Measurements from ENCODE around the gene INHBE.
A peak's percentile ranks its signal among the peaks of the same experiment; 100 is the strongest.

Gene INHBE

DNA sequence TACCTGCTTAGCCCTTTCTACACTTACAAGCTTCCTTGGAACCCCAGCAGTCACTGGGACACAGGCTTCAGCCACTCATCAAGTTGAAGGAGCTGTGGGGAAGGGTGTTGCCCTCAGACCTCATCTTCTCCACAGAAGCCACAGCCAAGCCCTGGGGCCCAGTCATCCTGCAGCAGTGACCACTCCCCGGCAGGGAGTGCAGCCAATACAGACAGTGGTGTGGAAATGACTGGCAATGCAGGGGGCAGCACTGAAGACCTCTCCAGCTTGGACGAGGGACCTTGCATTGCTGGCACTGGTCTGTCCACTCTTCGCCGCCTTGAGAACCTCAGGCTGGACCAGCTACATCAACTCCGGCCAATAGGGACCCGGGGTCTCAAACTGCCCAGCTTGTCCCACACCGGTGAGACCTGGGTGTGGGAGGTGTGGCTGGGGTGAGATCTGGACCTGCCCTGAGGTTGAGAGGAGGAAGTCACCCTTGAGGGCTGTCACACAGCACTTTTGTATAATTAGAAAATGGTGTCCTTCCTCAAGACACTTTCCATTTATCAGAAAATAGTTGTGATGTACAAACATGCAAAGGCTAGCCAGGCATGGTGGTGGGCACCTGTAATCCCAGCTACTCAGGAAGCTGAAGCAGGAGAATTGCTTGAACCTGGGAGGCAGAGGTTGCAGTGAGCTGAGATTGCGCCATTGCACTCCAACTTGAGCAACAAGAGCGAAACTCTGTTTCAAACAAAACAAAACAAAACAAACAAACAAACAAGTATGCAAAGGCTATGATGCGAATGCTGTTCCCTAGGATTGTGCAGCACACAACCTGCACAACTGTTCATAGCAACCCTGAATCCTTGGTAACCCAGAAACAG, 14.4 kb downstream of the INHBE start:
- Mint-ChIP-seq H3K27me3 (peaks cover 0 to 8% of the 10 kb centered on the region in 2 donors), H3K36me3 (ENCODE audit: insufficient read depth) (peaks cover 67% of the 10 kb centered on the region), H3K9me3 (no peaks in the 10 kb centered on the region), H3K4me1 (ENCODE audit: low read depth in 2 of 2) (peaks cover 22 to 49% of the 10 kb centered on the region in 2 donors), H3K4me3 (no peak overlapping the region), H3K27ac (peak overlapping the region in 1 of 2 donors; percentile 44)
- DNase-seq (no peak), ATAC-seq (replicated peaks) (no peak)

DNA sequence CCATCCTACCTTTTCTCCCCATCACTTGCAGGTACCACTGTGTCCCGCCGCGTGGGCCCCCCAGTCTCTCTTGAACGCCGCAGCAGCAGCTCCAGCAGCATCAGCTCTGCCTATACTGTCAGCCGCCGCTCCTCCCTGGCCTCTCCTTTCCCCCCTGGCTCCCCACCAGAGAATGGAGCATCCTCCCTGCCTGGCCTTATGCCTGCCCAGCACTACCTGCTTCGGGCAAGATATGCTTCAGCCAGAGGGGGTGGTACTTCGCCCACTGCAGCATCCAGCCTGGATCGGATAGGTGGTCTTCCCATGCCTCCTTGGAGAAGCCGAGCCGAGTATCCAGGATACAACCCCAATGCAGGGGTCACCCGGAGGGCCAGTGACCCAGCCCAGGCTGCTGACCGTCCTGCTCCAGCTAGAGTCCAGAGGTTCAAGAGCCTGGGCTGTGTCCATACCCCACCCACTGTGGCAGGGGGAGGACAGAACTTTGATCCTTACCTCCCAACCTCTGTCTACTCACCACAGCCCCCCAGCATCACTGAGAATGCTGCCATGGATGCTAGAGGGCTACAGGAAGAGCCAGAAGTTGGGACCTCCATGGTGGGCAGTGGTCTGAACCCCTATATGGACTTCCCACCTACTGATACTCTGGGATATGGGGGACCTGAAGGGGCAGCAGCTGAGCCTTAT, 15.3 kb downstream of the INHBE start:
- Mint-ChIP-seq H3K27ac (peak overlapping the region in 1 of 2 donors; percentile 90), H3K4me3 (no peak overlapping the region), H3K4me1 (ENCODE audit: low read depth in 2 of 2) (peaks cover 24 to 52% of the 10 kb centered on the region in 2 donors), H3K9me3 (no peaks in the 10 kb centered on the region), H3K36me3 (ENCODE audit: insufficient read depth) (peaks cover 73% of the 10 kb centered on the region), H3K27me3 (no peaks in the 10 kb centered on the region)
- ATAC-seq (replicated peaks) (no peak), DNase-seq (no peak)

DNA sequence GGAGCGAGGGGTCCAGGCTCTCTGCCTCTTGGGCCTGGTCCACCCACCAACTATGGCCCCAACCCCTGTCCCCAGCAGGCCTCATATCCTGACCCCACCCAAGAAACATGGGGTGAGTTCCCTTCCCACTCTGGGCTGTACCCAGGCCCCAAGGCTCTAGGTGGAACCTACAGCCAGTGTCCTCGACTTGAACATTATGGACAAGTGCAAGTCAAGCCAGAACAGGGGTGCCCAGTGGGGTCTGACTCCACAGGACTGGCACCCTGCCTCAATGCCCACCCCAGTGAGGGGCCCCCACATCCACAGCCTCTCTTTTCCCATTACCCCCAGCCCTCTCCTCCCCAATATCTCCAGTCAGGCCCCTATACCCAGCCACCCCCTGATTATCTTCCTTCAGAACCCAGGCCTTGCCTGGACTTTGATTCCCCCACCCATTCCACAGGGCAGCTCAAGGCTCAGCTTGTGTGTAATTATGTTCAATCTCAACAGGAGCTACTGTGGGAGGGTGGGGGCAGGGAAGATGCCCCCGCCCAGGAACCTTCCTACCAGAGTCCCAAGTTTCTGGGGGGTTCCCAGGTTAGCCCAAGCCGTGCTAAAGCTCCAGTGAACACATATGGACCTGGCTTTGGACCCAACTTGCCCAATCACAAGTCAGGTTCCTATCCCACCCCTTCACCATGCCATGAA, 16.0 kb downstream of the INHBE start:
- Mint-ChIP-seq H3K27me3 (no peaks in the 10 kb centered on the region), H3K4me3 (no peak overlapping the region), H3K36me3 (ENCODE audit: insufficient read depth) (peaks cover 69% of the 10 kb centered on the region), H3K9me3 (no peaks in the 10 kb centered on the region), H3K4me1 (ENCODE audit: low read depth in 2 of 2) (peaks cover 25 to 46% of the 10 kb centered on the region in 2 donors), H3K27ac (peak overlapping the region; percentile 84 to 90)
- DNase-seq (no peak), ATAC-seq (replicated peaks) (no peak)

DNA sequence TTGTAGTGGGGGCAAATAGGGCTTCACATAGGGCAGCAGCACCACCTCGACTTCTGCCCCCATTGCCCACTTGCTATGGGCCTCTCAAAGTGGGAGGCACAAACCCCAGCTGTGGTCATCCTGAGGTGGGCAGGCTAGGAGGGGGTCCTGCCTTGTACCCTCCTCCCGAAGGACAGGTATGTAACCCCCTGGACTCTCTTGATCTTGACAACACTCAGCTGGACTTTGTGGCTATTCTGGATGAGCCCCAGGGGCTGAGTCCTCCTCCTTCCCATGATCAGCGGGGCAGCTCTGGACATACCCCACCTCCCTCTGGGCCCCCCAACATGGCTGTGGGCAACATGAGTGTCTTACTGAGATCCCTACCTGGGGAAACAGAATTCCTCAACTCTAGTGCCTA, 16.6 kb downstream of the INHBE start:
- Mint-ChIP-seq H3K9me3 (no peaks in the 10 kb centered on the region), H3K4me3 (no peak overlapping the region), H3K36me3 (ENCODE audit: insufficient read depth) (peaks cover 73% of the 10 kb centered on the region), H3K27ac (peak overlapping the region; percentile 84 to 90), H3K4me1 (ENCODE audit: low read depth in 2 of 2) (peaks cover 31 to 52% of the 10 kb centered on the region in 2 donors), H3K27me3 (no peaks in the 10 kb centered on the region)
- ATAC-seq (replicated peaks) (no peak), DNase-seq (no peak)

DNA sequence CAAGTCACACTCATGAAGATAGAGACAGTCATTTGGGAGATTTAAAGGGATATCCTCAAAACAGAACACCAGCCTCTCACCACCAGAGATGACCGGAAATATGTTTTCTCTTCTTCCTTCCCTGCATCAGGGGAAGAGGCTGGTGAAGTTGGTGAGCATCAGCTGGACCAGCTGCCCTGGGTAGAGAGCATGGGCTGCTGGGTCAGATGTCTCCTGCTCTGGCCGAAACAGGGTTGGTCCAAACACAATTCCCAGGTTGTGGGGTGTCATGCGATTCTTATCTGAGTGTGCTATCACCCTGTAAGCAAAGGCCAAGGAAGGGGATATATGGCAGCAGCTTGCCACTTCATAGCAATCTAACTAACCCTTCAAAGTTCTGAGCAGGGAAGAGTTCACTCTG, 17.3 kb downstream of the INHBE start:
- Mint-ChIP-seq H3K27me3 (no peaks in the 10 kb centered on the region), H3K4me3 (no peak overlapping the region), H3K36me3 (ENCODE audit: insufficient read depth) (peaks cover 77% of the 10 kb centered on the region), H3K9me3 (no peaks in the 10 kb centered on the region), H3K4me1 (ENCODE audit: low read depth in 2 of 2) (peaks cover 36 to 54% of the 10 kb centered on the region in 2 donors), H3K27ac (peak overlapping the region; percentile 84 to 90)
- no peak for DNase-seq
- no peak for ATAC-seq (replicated peaks)

DNA sequence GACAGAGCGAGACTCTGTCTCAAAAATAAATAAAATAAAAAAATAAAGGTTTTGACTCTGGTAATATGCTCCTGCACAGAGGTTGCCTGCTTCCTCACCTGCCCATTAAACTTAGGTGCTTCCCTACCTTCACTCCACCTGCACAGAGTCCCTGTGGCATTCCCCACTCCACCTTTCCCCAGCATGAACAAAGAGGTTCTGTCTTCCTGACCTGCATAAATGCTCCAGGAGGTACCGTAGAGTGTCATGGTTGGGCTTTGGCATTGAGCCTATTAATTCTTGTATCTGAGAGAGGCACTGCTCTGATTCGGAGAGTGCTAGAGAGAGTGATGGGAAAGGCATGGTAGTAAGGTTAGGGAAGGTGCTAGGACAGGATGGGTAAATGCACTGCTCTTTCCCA, 18.3 kb downstream of the INHBE start:
- H3K36me3 Mint-ChIP-seq (ENCODE audit: insufficient read depth): peaks cover 86% of the 10 kb centered on the region
- H3K9me3 Mint-ChIP-seq: no peaks in the 10 kb centered on the region
- peak overlapping the region; percentile 59 to 90 for H3K27ac Mint-ChIP-seq
- DNase-seq (no peak), ATAC-seq (replicated peaks) (no peak)
- peak overlapping the region; percentile 36 to 77 for H3K4me3 Mint-ChIP-seq
- H3K27me3 Mint-ChIP-seq: no peaks in the 10 kb centered on the region
- H3K4me1 Mint-ChIP-seq (ENCODE audit: low read depth in 2 of 2): peaks cover 43 to 55% of the 10 kb centered on the region in 2 donors

DNA sequence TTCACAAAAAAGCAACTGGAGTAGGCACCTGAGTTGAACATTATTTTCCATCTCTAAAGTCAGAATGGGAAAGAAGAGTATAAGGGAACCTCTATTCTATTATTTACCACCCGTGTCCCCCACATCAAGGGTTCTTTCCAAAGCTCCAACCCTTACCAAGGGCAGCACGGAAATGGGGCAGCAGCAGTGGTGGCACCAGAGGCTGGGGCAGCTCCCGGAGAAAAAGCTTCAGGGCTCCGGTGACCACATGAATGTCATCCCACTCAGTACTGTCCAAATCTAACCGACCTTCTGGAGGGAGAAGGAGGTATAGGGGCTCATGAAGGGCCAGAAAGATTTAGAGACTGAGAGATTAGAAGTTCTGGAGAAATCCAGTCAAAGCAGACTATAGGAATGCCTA, 18.8 kb downstream of the INHBE start:
- Mint-ChIP-seq H3K4me3 (peak overlapping the region; percentile 77 to 98), H3K4me1 (ENCODE audit: low read depth in 2 of 2) (peaks cover 48 to 59% of the 10 kb centered on the region in 2 donors), H3K36me3 (ENCODE audit: insufficient read depth) (peaks cover 91% of the 10 kb centered on the region), H3K27me3 (no peaks in the 10 kb centered on the region), H3K27ac (peak overlapping the region; percentile 78 to 90), H3K9me3 (no peaks in the 10 kb centered on the region)
- ATAC-seq (replicated peaks) (no peak), DNase-seq (no peak)

DNA sequence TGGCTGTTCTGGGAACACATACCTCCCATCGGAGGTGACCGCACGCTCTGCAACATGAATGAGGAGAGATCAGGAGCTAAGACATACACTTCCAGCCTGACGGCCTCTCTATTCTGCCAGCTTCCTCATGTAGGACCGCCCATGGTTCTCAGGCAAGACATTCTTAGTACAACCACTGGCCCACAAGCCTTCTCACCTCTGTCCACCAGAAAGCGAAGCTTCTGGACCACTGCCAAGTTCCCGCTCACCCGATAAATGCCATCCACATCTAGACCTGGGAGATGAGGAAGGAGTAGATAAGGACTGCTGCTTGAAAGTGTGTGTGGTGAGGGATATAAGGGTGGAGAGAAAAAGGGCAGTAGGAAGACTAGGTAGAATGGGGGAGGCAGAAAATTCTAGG, 19.3 kb downstream of the INHBE start:
- DNase-seq (no peak), ATAC-seq (replicated peaks) (no peak)
- Mint-ChIP-seq H3K4me1 (ENCODE audit: low read depth in 2 of 2) (peaks cover 54 to 64% of the 10 kb centered on the region in 2 donors), H3K9me3 (no peaks in the 10 kb centered on the region), H3K4me3 (peak overlapping the region; percentile 77 to 98), H3K36me3 (ENCODE audit: insufficient read depth) (peaks cover 91% of the 10 kb centered on the region), H3K27me3 (no peaks in the 10 kb centered on the region), H3K27ac (peak overlapping the region; percentile 78 to 90)

DNA sequence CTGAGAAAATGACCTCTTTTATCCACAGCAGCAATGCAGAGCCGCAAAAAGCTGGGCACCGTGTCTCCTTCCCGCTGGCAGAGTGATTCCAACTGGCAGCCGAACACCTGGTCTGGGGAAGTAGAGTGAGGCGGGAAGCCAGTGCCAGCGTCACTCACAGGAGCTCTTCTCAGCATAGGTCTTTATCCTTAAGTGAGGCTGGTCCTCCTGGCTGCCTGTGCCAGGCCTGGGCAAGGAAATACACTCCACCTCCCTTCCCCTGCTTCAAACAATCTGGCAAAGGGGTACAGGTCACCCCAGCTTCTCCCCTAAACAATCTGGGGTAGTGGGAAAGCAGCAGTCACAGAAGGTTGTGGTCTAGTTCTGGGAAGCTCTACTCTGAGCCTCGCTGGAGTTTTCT, 19.8 kb downstream of the INHBE start:
- Mint-ChIP-seq H3K4me1 (ENCODE audit: low read depth in 2 of 2) (peaks cover 58 to 69% of the 10 kb centered on the region in 2 donors), H3K36me3 (ENCODE audit: insufficient read depth) (peaks cover 91% of the 10 kb centered on the region), H3K9me3 (no peaks in the 10 kb centered on the region), H3K27ac (peak overlapping the region; percentile 78 to 90), H3K27me3 (no peaks in the 10 kb centered on the region), H3K4me3 (peak overlapping the region; percentile 77 to 98)
- ATAC-seq (replicated peaks): no peak
- DNase-seq: no peak

DNA sequence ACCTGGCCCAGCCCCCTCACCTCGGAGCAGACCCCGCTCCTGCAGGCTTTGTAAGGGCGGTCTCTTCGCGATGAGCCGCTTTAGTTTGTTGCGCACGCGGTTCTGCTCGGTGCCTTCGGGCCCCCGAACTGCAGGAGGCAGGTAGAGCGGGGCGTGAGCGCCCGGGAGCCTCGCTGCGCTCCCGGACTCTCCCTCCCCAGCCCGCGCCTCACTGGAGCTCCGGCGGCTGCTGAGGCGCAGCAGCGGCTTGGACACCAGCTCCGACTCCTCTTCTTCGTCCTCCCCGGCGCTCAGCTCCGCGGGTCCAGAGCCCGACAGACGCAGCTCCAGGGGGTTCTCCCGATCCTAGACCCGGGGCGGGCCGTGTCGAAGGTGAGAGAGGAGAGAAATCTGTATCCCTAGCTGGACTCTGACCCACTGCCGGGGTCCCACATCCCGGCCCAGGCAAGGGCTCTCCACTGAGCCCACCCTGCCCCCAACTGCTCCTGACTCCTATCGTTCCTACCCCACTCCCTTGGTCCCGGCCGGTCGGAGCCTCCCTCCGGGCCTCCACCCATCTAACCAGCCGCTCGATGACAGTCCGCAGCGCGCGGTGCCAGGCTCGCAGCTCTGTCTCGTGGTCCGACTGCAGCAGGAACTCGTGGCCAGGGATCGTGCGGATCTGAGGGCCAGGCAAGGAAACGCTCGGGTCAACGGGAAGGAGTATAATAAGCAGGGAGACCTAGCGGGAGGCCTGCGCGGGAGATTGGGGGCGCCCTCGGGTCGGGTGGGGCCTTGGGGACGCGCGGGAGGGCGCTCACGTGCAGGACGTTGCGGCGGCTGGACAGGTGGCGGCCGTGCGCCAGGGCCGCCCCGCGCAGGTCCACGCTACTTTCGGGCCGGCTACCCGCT, 20.4 kb downstream of the INHBE start:
- DNase-seq (no peak), ATAC-seq (replicated peaks) (no peak)
- Mint-ChIP-seq H3K4me1 (ENCODE audit: low read depth in 2 of 2) (peaks cover 62 to 75% of the 10 kb centered on the region in 2 donors), H3K36me3 (ENCODE audit: insufficient read depth) (peaks cover 91% of the 10 kb centered on the region), H3K9me3 (no peaks in the 10 kb centered on the region), H3K4me3 (peak overlapping the region; percentile 97 to 98), H3K27me3 (no peaks in the 10 kb centered on the region), H3K27ac (peak overlapping the region; percentile 96 to 98)

DNA sequence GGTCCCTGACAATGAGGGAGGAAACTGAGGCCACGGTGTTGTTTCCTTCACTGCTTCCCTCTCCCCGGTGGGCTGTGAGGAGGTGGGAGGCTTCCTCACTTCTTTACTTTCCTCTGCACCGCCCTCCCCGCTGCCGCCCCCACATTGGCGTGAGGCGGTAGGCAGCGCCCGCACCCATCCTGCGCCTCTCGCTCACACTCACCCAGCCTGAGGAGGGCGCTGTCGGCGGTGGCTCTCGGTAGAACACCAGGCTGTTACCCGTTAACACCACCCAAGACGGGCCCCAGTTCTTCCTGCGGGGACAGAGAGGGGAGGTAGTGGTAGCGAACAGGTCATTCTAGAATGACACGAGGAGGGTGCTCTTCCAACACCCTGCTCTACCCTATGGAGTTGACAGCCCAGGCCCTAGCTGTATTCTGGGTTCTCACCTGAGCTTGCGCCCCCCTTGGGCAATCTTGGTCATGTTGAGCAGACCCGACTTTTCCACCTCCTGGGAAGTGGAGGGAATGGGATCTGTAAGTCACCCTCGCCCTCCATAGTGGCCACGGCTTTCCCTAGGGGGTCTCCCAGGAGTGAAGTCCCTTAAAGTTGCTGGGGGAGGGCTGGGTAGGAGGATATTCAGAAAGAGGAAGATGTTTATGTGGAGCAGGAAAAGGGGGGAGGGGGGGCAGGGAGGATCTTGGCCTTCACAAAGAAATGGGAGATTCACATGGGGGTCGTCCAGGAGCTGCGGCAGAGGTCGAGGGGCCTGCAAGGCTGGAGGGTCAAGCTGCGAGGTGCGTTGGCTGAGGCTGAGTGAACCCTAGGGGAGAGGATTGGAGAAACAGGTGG, 21.3 kb downstream of the INHBE start:
- DNase-seq (peak; percentile 69 to 78 (median 77)), ATAC-seq (replicated peaks) (peak; percentile 31)
- Mint-ChIP-seq H3K9me3 (no peaks in the 10 kb centered on the region), H3K27ac (peak overlapping the region; percentile 96 to 98), H3K27me3 (no peaks in the 10 kb centered on the region), H3K4me3 (peak overlapping the region; percentile 97 to 98), H3K4me1 (ENCODE audit: low read depth in 2 of 2) (peaks cover 68 to 77% of the 10 kb centered on the region in 2 donors), H3K36me3 (ENCODE audit: insufficient read depth) (peaks cover 86% of the 10 kb centered on the region)

All from effector memory CD8-positive, alpha-beta T cell (primary cell).